ENCODE measurements around the gene CPNE9. TPM values are rescaled to one million over a fixed set of nuclear protein-coding genes. Genes with fewer than 3 reads are reported as not detected.
A peak's percentile ranks its signal among the peaks of the same experiment; 100 is the strongest.
"Not testable (repeated sequence)": the region's sequence is repeated elsewhere in the genome, so short reads cannot be mapped to it uniquely, and the experiment has no call there.

The CPNE9 gene
- total RNA-seq, 1 donor from 2014 or later: not detected

DNA sequence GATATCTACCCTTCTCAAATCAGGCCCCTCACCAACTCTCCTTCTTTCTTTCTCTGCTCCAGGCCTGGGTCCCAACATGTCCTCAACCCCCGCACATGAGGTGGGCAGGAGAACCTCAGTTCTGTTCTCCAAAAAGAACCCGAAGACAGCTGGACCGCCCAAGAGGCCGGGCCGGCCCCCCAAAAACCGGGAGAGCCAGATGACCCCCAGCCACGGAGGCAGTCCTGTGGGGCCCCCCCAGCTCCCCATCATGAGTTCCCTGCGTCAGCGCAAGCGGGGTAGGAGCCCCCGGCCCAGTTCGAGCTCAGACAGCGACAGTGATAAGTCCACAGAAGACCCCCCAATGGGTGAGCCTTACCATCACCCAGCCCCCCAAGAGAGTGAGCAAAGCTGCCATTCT lies 40.5 kb downstream of the CPNE9 start:
- no peak for DNase-seq (ENCODE audit: low spot score)

GRCh38 chr3:9745521-9745920 lies 41.9 kb downstream of the CPNE9 start:
- DNase-seq (ENCODE audit: low spot score): no peak

- DNase-seq (ENCODE audit: low spot score): no peak
Measured at GRCh38 chr3:9746330-9746729, 42.7 kb downstream of the CPNE9 start.

DNA sequence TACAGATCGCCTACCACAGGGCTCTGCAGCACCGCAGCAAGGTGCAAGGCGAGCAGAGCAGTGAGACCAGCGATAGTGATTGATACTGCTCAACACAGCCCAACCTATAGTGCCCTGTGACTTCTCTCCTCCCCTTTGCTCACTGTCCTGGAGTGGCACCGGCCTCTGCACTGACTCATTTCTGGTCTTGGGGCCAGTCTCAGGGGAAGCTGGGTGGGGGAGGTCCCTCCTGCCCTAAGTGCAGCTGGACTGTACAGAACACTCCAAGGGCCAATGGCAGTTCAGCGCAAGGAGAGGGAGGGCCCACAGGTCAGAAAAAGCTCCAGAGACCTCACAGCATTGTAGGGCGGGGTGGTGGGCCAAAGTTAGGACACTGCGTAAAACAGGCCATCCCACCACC lies 43.6 kb downstream of the CPNE9 start:
- no peak for DNase-seq (ENCODE audit: low spot score)

DNA sequence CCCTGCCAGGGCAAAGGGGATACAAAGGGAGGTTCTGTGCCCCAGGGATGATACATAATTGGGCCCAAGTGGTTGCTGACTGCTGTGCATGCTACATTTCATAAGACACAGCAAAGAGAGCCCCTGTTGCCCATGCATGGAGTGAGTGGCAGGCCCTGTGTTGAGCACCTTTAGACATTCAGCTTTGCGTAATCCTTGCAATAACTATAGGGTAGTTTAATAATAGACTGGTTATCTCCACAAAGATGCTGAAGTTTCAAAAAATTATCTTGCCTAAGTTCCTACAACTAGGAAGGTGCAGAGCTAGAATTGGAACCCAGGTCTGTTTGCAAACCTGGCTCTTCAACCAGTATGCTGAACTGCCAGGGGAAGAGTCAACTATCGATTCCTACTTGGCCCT lies 44.4 kb downstream of the CPNE9 start:
- DNase-seq (ENCODE audit: low spot score): no peak

- DNase-seq (ENCODE audit: low spot score): no peak
Measured at GRCh38 chr3:9749296-9749644, 45.6 kb downstream of the CPNE9 start.

DNA sequence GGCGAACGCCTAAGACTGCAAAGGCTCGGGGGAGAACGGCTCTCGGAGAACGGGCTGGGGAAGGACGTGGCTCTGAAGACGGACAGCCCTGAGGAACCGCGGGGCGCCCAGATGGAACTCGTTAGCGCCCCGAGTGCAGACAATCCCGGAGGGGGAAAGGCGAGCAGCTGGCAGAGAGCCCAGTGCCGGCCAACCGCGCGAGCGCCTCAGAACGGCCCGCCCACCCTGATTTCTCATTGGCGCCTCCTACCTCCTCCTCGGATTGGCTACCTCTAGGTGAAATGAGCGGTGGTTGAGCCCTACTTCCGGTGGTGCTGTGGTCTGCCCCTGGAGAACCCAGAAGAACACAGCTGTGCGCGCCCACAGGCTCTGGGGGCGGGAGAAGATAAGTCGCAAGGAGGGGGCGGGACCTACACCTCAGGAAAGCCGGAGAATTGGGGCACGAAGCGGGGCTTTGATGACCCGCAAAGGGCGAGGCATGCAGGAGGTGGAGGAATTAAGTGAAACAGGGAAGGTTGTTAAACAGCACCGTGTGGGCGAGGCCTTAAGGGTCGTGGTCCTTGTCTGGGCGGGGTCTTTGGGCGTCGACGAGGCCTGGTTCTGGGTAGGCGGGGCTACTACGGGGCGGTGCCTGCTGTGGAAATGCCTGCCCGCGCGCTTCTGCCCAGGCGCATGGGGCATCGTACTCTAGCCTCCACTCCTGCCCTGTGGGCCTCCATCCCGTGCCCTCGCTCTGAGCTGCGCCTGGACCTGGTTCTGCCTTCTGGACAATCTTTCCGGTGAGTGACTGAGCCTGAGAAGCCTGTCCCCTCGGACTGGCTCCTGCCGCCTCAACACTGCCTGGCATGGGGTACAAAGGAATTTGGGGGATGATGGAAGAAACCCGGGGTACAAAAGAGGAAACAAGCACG lies 46.3 kb downstream of the CPNE9 start, which contains the start of gene OGG1:
Gene OGG1, plus strand, starts transcription at position 308 of the 911 bp plus-strand sequence. Its CDS starts 335 bp downstream, at position 643.
- peak; percentile 99 for DNase-seq (ENCODE audit: low spot score)

GRCh38 chr3:9750556-9751411 lies 47.2 kb downstream of the CPNE9 start:
- no peak for DNase-seq (ENCODE audit: low spot score)

GRCh38 chr3:9754678-9755077 lies 51.0 kb downstream of the CPNE9 start:
- no peak for DNase-seq (ENCODE audit: low spot score)

DNA sequence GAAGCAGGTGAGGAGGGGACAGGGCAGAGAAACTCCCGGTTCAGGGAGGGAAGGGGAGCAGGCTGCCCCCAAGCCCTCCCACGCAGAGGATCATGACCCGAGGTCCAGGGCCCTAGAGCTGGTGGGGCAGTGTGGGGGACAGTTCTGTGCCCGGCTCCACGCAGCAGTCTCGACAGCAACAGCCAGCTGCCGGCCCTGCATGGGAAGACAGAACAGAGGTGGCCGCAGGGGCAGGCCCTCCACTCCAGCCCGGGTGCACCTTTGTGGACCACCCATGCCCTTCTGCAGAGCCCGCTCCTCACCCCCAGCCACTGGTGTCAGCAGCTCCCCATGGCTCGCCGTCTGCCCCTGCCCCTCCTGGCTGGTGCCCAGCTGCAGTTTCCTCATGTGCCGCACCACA lies 53.8 kb downstream of the CPNE9 start:
- no peak for DNase-seq (ENCODE audit: low spot score)

DNA sequence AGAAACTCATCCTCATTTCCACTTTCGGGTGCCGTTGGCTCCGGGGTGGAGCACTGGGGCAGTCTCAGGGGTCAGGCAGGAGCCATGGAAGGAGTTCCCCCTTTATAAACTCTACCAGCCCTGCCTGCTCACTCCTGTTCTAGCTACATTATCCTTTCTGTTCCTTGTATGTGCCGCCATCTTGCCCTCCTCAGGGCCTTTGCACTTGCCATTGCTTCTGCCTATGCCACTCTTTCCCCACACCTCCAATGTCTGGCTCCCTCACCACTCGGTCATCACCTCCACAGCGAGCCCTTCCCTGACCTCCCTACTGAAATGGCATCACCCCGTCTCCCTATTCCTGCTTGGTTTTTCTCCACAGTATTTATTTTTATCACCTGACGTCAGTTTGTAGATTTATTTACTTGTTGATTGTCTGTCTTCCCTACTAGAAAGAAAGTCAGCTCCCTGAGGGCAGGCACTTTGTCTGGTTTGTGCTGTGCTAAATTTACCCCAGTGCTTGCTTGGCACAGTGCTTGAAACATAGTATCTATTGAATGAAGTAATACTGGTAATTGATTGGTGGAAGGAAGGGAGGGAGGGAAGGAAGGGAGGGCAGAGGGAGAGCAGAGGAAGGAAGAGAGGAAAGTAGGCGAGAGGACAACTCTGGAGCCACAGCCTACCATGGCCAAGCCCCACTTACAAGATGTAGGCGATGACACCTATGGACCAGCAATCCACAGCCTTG lies 57.3 kb downstream of the CPNE9 start:
- DNase-seq (ENCODE audit: low spot score): no peak

DNA sequence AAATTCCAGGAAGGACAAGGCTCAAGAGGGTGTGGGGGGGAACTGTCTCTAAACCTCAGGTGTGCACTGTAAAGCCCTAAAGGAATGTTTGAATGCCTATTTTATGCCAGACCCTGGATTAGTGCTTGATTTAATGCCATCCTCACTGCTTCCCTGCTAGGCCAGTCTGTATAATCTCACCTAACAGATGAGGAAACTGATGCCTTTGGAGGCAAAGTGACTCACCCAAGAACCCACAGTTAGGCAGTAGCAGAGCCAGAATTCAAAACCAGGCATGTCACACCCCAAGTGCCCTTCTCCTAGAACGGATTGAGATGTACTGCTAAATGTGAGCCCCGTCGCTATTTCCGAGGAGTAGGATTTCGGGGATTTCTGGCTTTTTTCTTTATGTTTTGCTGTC lies 58.3 kb downstream of the CPNE9 start:
- DNase-seq (ENCODE audit: low spot score): no peak

DNA sequence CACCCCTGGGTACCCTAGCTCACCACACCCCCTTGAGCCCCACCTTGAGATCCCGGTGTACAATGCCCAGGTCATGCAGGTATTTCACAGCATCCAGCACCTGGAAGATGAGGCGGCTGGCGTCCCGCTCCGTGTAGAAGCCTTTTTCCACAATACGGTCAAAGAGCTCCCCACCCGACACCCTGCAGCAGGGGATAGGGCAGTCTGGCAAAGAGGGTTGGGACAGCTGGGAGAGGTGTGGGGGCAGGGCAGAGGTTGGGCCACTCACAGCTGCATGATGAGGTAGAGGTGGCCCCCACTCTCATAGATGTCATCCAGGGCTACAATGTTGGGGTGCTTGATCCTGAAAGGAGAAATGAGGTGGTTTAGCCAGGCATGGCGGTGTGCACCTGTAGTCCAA lies 59.2 kb downstream of the CPNE9 start:
- DNase-seq (ENCODE audit: low spot score): no peak

GRCh38 chr3:9765865-9766264 lies 62.2 kb downstream of the CPNE9 start:
- no peak for DNase-seq (ENCODE audit: low spot score)

GRCh38 chr3:9767418-9767817 lies 63.8 kb downstream of the CPNE9 start:
- DNase-seq (ENCODE audit: low spot score): no peak

GRCh38 chr3:9768141-9768775 lies 64.6 kb downstream of the CPNE9 start:
- no peak for DNase-seq (ENCODE audit: low spot score)

GRCh38 chr3:9769012-9769411 lies 65.4 kb downstream of the CPNE9 start:
- no peak for DNase-seq (ENCODE audit: low spot score)

GRCh38 chr3:9769426-9770275 lies 66.0 kb downstream of the CPNE9 start, which contains the start of gene CAMK1:
CAMK1 (minus strand) TSS chr3:9769947; CDS start chr3:9767749, 2,198 bp downstream.
- DNase-seq (ENCODE audit: low spot score): peak; percentile 93

GRCh38 chr3:9770276-9770812 lies 66.7 kb downstream of the CPNE9 start:
- DNase-seq (ENCODE audit: low spot score): peak; percentile 95

GRCh38 chr3:9771007-9771406 lies 67.4 kb downstream of the CPNE9 start:
- not testable (repeated sequence) for DNase-seq (ENCODE audit: low spot score)

Data from mesenteric fat pad (tissue), 1 donor.